HepG2 (cell line): Measurements from ENCODE around the gene LRRN4. TPM values are rescaled to one million over a fixed set of nuclear protein-coding genes. Genes with fewer than 3 reads are reported as not detected.
A peak's percentile ranks its signal among the peaks of the same experiment; 100 is the strongest.

Experiments used
- ATAC-seq: fragments of 200-7000 bp; cut with Tn5 transposase; 3 replicates; pipeline ENCODE4 v1.9.1; 2020; ENCODE audit warnings: mild to moderate bottlenecking, moderate library complexity
- BruUV-seq: library from RNA; stranded (reverse); fragments of 400-500 nt; replicated peaks from 2 replicates; lab custom pipeline; 2021; lab: Mats Ljungman, UMichigan
- CTCF ChIA-PET: fragments of 300-600 bp; formaldehyde crosslinking; extraction: SDS; loops from one replicate; lab custom pipeline; 2021; ENCODE audit warnings: low total read pairs, inconsistent platforms, low intra/inter-chr PET ratio; lab: Yijun Ruan, JAX
- POLR2A ChIA-PET: fragments of 350-600 bp; sonication (Branson Sonifier 250); formaldehyde crosslinking; loops from one replicate; lab custom pipeline; 2020; ENCODE audit warnings: antibody characterized with exemption, inconsistent platforms; lab: Yijun Ruan, JAX
- DNase-seq: peaks from one replicate; pipeline ENCODE4 v3.0.0-alpha.2; 2015; ENCODE audit warnings: low spot score
- FAIRE-seq: peaks from 3 replicates; lab custom pipeline; 2011; peaks lifted over from hg19 to GRCh38; lab: Jason Lieb, UNC
- H2AFZ ChIP-seq: one replicate; pipeline ENCODE4 v1.6.1; 2011; ENCODE audit warnings: low read length, inconsistent platforms
- H3K27ac ChIP-seq: fragments of 300-600 bp; 3 replicates; pipeline ENCODE4 v1.8.0; 2011; ENCODE audit warnings: mixed run types, mild to moderate bottlenecking, mixed read lengths, low read length, inconsistent platforms; ENCODE audit not compliant: insufficient read depth; ENCODE audit errors: extremely low read length
- H3K27me3 ChIP-seq, 2 experiments: fragments of 200-600 bp in 1 of 2; 2 replicates in 1 of 2; 3 replicates in 1 of 2; pipeline versions ENCODE4 v1.6.0 to v1.8.0; 2011; ENCODE audit warnings: low read length in 2 of 2, mild to moderate bottlenecking in 2 of 2, moderate library complexity in 2 of 2, inconsistent platforms in 1 of 2; ENCODE audit not compliant: insufficient read depth in 2 of 2, control insufficient read depth in 1 of 2
- H3K36me3 ChIP-seq, 2 experiments: fragments of 200-600 bp in 1 of 2; replicated peaks in 1 of 2; 2 replicates in 1 of 2; 3 replicates in 1 of 2; pipeline versions ENCODE4 v1.5.1 to v1.8.0; 2011; ENCODE audit warnings: low read length in 2 of 2, inconsistent platforms in 1 of 2; ENCODE audit not compliant: insufficient read depth in 2 of 2, control insufficient read depth in 1 of 2
- H3K4me1 ChIP-seq: 2 replicates; pipeline ENCODE4 v1.5.1; 2012; ENCODE audit warnings: low read length, inconsistent platforms; ENCODE audit not compliant: insufficient read depth
- H3K4me2 ChIP-seq: 2 replicates; pipeline ENCODE4 v1.6.0; 2011; ENCODE audit warnings: low read depth, low read length, inconsistent platforms
- H3K4me3 ChIP-seq, 3 experiments: fragments of 200-600 bp in 1 of 3; sonication (generic), shearing (Covaris generic) in 1 of 3; replicated peaks in 1 of 3; 2 replicates each; pipeline ENCODE4 v1.5.1; 2011 to 2016; ENCODE audit warnings: low read length in 3 of 3, inconsistent platforms in 2 of 3, low read depth in 2 of 3, mild to moderate bottlenecking in 2 of 3, control low read depth in 1 of 3, mixed read lengths in 1 of 3; ENCODE audit not compliant: insufficient read depth in 1 of 3
- H3K79me2 ChIP-seq: one replicate; pipeline ENCODE4 v1.6.1; 2011; ENCODE audit warnings: low read length, inconsistent platforms; ENCODE audit not compliant: insufficient read depth
- H3K9ac ChIP-seq: 2 replicates; pipeline ENCODE4 v1.6.0; 2011; ENCODE audit warnings: mild to moderate bottlenecking, low read depth, low read length, inconsistent platforms; ENCODE audit not compliant: insufficient read depth
- H3K9me3 ChIP-seq: 2 replicates; pipeline ENCODE4 v1.5.1; 2012; ENCODE audit warnings: mild to moderate bottlenecking, low read length
- H4K20me1 ChIP-seq: 2 replicates; pipeline ENCODE4 v1.6.0; 2011; ENCODE audit warnings: inconsistent platforms, mild to moderate bottlenecking, low read length, moderate library complexity; ENCODE audit not compliant: insufficient read depth
- ARID5B ChIP-seq: IDR thresholded peaks from 2 replicates; pipeline ENCODE4 v1.4.0; 2020; ENCODE audit warnings: mild to moderate bottlenecking, missing genetic modification reagents
- FOXO4 ChIP-seq: sonication (generic); formaldehyde crosslinking; conservative IDR thresholded peaks from 2 replicates; pipeline ENCODE4 v1.8.1; 2023; ENCODE audit warnings: missing genetic modification reagents
- LCORL ChIP-seq, 2 experiments: fragments of 450-650 bp in 1 of 2; sonication (generic) in 1 of 2; formaldehyde crosslinking in 1 of 2; IDR thresholded peaks; 2 replicates each; pipeline versions ENCODE4 v1.5.0 to v1.6.1; 2017 to 2020; ENCODE audit warnings: antibody characterized with exemption in 1 of 2, missing genetic modification reagents in 1 of 2
- RBM22 ChIP-seq: fragments of 200-400 bp; formaldehyde crosslinking; optimal IDR thresholded peaks from 2 replicates; pipeline ENCODE3; 2017; ENCODE audit warnings: mild to moderate bottlenecking, low read length, moderate library complexity
- ZFAT ChIP-seq: sonication (generic); formaldehyde crosslinking; conservative IDR thresholded peaks from 2 replicates; pipeline ENCODE4 v1.8.1; 2023; ENCODE audit warnings: missing genetic modification reagents, inconsistent platforms
- ZNF263 ChIP-seq: sonication (generic); formaldehyde crosslinking; IDR thresholded peaks from 2 replicates; pipeline ENCODE4 v1.4.0; 2020; ENCODE audit warnings: missing genetic modification reagents
- ZNF331 ChIP-seq: sonication (generic); formaldehyde crosslinking; IDR thresholded peaks from 2 replicates; pipeline ENCODE4 v1.4.0; 2020; ENCODE audit warnings: missing genetic modification reagents
- ZNF362 ChIP-seq: sonication (generic); formaldehyde crosslinking; IDR thresholded peaks from 2 replicates; pipeline ENCODE4 v1.4.0; 2020; ENCODE audit warnings: missing genetic modification reagents, mild to moderate bottlenecking, borderline replicate concordance
- ZNF367 ChIP-seq: sonication (generic); formaldehyde crosslinking; IDR thresholded peaks from 2 replicates; pipeline ENCODE4 v1.4.0; 2020; ENCODE audit warnings: missing genetic modification reagents, borderline replicate concordance
- ZNF510 ChIP-seq: sonication (generic); formaldehyde crosslinking; IDR thresholded peaks from 2 replicates; pipeline ENCODE4 v1.4.0; 2020; ENCODE audit warnings: low read depth, mild to moderate bottlenecking, missing genetic modification reagents
- ZNF543 ChIP-seq: sonication (generic); formaldehyde crosslinking; IDR thresholded peaks from 2 replicates; pipeline ENCODE4 v1.4.0; 2020; ENCODE audit warnings: mild to moderate bottlenecking, missing genetic modification reagents
- ZNF639 ChIP-seq: conservative IDR thresholded peaks from 2 replicates; pipeline ENCODE4 v1.6.1; 2018; ENCODE audit warnings: missing genetic modification reagents
- WGBS: methylation state at CpG from one replicate; pipeline ENCODE4 v1.1.6; 2017; ENCODE audit warnings: low lambda C conversion rate; 5-methylcytosine and 5-hydroxymethylcytosine counted together
- in situ Hi-C: cut with HindIII; loops from 2 replicates; pipeline ENCODE4 v1.10.0; 2017; ENCODE audit warnings: low pct_unique_long_range_greater_than_20kb; ENCODE audit not compliant: extremely low pct_ligation_motif_present
- intact Hi-C: fragments of 100-400 bp; cut with micrococcal nuclease; formaldehyde crosslinking; loops from one replicate; pipeline ENCODE4 v1.10.0; 2022; ENCODE audit not compliant: unreplicated experiment
- polyA plus RNA-seq, 8 experiments: library from polyadenylated mRNA; depleted of rRNA in 3 of 8; stranded (reverse) in 7 of 8; unstranded in 1 of 8; fragments of >200 nt; fragmentation: Illumina TruSeq in 4 of 8; extraction: Trizol in 4 of 8; gene quantifications; 2 replicates each; pipeline versions ENCODE4 v1.2.1 to v1.2.3, GENCODE V29; 2011 to 2016; ENCODE audit warnings: low read depth in 4 of 8, missing spikeins in 1 of 8, mixed read lengths in 1 of 8; ENCODE audit not compliant: insufficient read depth in 1 of 8
- total RNA-seq, 5 experiments: library from RNA; depleted of rRNA; stranded (reverse); fragments of >200 nt; fragmentation: Illumina TruSeq; extraction: Trizol; gene quantifications; 2 replicates each; pipeline ENCODE4 v1.2.3, GENCODE V29; 2016; ENCODE audit warnings: low read depth in 1 of 5

Gene LRRN4
- total and polyA plus RNA-seq, 2 of the 13 experiments (the other 11 are each of a cell fraction or from before 2014, with no cell fraction given) = 0.15 to 0.20 TPM

- intact Hi-C loops = no loop called here
- BruUV-seq = no TSS peak
- CTCF ChIA-PET = no interaction called here
Observed at GRCh38 chr20:6030453-6031080, 23.3 kb downstream of the LRRN4 start.

More at GRCh38 chr20:6030453-6031080, 23.3 kb downstream of the LRRN4 start:
- Histone ChIP-seq H3K9ac (no peak overlapping the region), H3K27me3 (no peaks in the 10 kb centered on the region), H3K4me2 (no peak overlapping the region), H3K4me1 (peaks cover 5% of the 10 kb centered on the region), H3K36me3 (peaks cover 21 to 67% of the 10 kb centered on the region in 2 experiments), H4K20me1 (peaks cover 21% of the 10 kb centered on the region), H3K27ac (no peak overlapping the region), H2AFZ (no peak overlapping the region), H3K79me2 (peaks cover 30% of the 10 kb centered on the region), H3K4me3 (no peak overlapping the region), H3K9me3 (no peaks in the 10 kb centered on the region)
- DNase-seq = no peak
- WGBS = 83% methylated on average over 6 of the region's 6 CpGs
- POLR2A ChIA-PET = interaction anchor here (1.1 to 1.9 kb wide), 2 partner anchors 17 to 23 kb away, joined by 7 read pairs; no protein-coding TSS in a partner anchor
- peak; percentile 38 for ATAC-seq
- peak; percentile 26 for TF ChIP-seq RBM22
- 0 out of 2 replicates have a peak, but pooled peaks have one; percentile 42 for TF ChIP-seq ZNF263 (CRISPR knock-in tag)
- TF ChIP-seq ARID5B (CRISPR knock-in tag) = 0 out of 2 replicates have a peak, but pooled peaks have one; percentile 13
- TF ChIP-seq LCORL (IDR thresholded peaks at IDR 0.05) = no peak
- no peak for TF ChIP-seq LCORL (CRISPR knock-in tag; IDR thresholded peaks at IDR 0.05)
- TF ChIP-seq ZNF639 (CRISPR knock-in tag) = no peak
- 0 out of 2 replicates have a peak, but pooled peaks have one; percentile 32 for TF ChIP-seq FOXO4 (CRISPR knock-in tag)
- TF ChIP-seq ZNF510 (CRISPR knock-in tag) = no peak
- 0 out of 2 replicates have a peak, but pooled peaks have one; percentile 44 for TF ChIP-seq ZNF367 (CRISPR knock-in tag)
- TF ChIP-seq ZNF543 = no peak
- no peak for TF ChIP-seq ZNF331 (CRISPR knock-in tag)
- peak; percentile 56; the same call in 1 of the 2 replicates for TF ChIP-seq ZNF362 (CRISPR knock-in tag)
- no peak for TF ChIP-seq ZFAT (CRISPR knock-in tag)
- in situ Hi-C loops = no loop called here
- FAIRE-seq = no peak
